NCI-H2081 treated with DMSO at 0.1 percent for 48 hours (cell line): ENCODE data around the gene PDE1A.

Source experiments
- DNase-seq: peaks from one replicate; lab custom pipeline; 2025; lab: John Stamatoyannopoulos, UW

PDE1A gene

DNA sequence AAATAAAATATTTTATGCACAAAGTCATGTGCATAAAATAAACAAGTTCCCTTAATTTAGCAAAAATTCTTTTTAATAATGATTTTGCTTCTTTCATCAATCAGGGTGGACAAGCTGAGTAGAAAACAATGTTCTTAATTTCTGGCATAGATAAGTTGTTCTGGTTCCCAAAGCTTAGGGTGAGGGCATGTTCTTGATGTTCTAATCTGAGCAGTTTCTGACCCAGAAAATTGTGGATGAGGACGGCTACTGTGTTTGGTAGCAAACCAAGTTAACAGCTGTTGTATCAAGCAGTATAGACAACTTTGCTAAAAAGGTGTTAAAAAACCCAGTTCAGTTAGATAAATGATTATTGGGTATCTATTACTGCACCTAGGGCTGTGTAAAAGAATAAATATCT, 158.9 kb downstream of the PDE1A start:
- DNase-seq: no peak

DNA sequence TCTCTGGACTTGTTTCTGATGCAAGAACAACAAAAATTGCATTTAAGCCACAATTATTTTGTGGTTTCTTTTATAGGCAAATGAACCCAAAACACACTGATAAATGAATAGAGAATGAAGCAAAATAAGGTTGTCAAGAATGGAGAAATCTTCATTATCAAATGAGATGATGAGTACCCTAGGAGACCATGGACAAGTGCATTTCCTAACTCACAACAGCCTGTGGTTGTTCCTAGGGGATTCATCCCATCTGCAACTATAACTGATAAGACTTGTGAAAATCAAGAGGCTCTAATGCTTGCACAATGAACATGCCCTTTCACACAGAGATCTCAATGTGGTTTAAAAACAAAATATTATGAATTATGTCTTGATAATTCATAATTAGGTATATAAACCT, 159.9 kb downstream of the PDE1A start:
- no peak for DNase-seq

DNA sequence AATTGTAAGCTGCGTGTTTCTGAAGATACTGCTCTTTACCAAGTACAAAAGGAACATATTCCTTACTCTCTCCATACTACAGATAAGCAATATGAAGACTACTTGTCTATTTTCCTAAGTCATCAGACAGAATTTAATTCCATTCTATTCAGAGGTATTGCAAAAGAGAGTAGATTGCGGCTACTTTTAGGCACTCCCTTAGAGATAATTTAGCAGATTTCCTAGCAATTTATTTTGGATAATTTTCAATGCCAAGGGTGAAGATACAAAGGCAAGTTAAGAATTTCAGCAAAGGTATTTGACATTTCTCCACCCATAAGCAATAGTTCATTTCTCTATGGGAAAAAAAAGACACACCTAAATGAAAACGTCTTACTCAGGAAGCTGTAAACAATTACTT, 161.1 kb downstream of the PDE1A start:
- no peak for DNase-seq

DNA sequence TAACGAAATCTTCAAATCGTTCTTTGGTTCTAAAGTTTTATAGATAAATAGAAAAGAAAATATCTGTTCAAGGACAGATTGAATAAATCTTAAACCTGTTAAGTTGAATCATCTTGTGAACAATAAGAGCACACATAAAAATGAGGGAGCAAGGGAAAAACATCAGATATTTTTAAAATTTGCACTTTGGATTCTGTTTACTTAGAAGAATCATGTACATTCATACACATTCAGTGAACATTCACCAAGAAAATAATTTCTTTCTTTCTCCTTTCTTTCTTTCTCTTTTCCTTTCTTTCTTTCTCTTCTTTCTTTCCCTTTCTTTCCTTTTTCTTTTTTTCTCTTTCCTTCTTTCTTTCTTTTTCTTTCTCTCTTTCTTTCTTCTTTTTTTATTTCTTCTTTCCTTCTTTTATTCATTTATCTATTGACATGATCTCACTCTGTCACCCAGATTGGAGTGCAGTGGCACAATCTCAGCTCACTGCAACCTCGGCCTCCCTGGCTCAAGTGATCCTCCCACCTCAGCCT, 164.9 kb downstream of the PDE1A start:
- no peak for DNase-seq

DNA sequence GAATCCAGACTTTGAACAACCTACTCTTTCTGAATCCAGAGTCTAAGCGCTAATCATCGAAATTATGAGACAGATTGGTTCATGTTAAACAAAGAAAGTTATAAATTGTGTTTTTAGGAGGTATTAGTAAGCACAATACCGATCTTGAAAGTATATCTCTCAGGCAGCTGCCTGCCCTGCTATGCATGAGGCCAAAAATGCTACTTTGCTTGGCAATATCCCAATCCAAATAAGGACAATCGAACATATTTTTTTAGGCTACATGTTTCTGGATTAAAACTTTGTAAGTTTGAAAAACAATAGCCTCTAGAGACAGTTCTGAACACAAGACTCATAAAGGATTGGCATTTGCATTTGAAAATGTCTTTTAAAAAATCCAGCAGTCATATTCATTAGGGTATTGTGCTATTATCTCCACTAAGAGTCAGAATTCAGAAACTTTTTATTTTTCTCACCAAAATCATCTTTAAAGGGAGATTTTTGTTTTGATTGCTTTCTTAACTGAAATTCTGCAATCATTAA, 167.1 kb downstream of the PDE1A start:
- no peak for DNase-seq

DNA sequence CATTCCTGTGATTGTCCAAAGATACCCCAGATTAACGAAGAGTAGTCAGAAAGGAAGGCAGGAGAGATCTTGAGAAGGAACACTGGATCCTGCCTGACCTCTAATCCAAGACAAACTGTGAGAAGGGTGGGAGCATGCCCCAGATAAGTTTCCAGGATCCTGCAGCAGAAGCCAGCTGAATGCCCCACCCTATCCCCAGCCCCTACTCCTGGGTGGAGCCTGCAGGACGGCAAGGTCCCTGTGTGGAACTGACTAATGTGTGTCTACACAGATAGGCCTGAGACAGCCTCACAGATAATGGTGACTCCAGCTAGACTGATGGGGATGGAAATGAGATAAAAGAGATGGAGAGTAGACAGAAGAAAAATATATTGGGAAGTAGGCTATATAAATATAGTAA, 174.3 kb downstream of the PDE1A start:
- DNase-seq: no peak

DNA sequence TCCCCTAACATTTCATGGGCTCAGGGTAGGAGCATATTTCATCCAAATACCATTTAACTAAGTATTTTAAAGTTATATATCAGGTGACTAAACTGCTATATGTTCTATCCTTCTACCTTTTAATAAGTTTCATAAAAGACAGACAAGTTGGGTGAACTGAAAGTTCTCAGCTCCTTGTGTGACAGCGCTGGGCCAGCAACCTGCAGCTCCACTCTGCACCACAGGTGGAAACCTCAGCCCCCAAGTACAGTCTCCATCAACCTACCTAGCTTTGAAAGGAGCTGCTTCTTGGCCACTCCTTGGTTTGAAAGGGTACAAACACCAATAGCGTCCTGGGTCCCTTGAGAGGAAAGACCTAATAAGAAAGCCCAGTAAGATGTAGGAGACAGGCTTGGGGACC, 177.9 kb downstream of the PDE1A start:
- no peak for DNase-seq

DNA sequence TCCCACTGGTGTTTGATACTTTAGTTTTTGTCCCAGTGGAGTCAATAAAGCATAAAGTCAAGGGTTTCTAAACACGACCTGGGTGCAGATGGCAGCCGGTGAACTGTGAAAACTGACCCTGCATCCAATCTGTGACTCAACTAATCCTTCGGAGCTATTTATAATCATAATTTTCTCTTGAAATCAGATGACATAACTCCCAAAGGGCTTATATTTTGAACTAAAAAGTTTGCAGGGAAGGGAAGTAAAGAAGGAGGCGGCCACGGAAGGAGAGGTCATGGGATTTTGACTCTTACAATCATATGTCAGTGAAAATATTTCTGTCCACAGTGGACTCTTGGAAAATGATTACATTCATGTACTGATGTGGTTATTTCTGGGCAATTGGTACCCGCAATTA, 178.5 kb downstream of the PDE1A start:
- no peak for DNase-seq

DNA sequence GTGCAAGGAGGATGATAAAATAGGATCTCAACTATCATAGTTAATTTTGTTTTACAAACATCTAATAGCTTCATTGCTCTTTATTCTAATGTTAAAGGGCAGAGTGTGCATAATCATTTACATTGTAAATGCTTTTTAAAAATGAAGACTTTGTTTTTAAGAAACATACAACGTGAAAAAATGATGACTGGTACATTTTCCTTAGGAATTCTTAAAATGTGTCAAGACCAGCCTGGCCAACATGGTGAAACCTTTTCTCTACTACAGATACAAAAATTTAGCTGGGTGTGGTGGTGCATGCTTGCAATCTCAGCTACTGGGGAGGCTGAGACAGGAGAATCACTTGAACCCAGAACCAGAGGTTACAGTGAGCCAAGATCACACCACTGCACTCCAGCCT, 179.0 kb downstream of the PDE1A start:
- no peak for DNase-seq

DNA sequence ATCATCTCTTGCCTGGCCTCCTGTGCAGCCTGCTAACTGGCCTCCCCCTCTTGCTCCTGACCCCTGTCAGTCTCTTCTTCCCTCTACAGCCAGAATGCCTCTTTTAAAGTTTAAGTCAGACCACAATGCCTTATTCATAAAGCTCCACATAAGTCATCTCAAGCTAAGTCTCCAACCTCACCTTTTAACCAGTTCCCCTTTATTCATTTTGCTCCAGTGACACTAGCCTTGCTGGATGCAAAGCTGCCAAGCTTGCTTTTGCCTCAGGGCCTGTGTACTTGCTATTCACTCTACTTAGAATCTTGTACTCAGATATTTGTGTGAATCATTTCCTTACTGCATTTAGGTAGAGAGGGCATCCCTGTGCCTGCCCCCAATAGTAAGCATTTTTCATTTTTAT, 180.9 kb downstream of the PDE1A start:
- DNase-seq: no peak

DNA sequence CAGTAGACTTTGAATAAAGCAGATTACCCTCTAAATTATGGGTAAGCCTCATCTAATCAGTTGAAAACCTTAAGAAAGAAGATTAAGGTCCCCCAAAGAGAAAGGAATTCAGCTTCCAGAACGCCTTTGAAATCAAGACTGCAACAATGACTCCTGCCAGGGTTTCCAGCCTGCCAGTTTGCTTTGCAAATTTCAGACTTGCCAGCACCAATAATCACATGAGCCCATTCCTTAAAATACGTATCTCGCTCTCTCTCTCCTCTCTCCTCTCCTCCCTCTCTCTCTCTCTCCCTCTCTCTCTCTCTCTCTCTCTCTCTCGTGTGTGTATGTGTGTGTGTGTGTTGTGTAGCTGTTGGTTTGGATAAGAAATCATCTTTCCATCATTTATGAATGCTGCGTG, 184.2 kb downstream of the PDE1A start:
- no peak for DNase-seq

DNA sequence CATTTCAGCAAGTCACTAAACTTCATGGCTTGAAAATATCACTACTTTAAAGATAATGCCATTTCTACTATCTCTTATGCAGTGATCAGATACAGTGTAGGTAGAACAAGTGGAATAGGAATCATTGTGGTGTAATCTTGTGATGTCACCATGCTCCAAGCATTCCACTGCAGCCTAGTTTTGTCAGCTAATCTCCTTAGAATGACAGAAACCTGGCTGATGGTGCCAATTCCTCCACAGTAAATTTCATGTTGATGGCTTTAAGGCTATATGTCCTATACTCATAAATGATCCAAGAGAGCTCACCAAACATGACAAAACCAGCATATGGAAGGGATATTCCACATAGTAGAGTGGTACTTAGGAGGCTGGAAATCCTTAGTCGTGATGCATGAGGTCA, 184.9 kb downstream of the PDE1A start:
- no peak for DNase-seq

DNA sequence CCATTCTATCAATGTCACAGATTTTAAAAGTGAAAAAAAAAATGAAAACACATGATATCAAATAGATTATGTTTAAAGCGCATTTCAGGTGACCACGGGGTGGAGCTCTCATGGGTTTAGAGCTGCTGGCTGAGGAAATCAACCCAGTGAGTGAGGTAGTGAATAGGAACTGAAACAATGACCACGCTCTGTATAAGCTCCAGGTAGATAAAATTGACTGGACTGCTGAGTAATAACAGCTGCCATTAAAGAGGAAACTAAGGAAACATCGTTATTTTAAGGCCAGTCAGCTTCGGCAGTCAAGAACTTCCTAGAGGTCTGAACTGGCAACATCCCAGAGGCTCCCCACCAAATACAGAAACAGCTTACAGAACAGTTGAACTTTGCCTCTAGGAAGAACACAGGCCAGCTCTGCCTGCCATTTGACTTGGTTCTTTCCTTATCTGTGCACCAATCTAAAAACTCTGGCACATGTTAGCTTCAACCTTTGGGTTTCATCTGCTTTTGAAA, 185.9 kb downstream of the PDE1A start:
- DNase-seq: no peak

DNA sequence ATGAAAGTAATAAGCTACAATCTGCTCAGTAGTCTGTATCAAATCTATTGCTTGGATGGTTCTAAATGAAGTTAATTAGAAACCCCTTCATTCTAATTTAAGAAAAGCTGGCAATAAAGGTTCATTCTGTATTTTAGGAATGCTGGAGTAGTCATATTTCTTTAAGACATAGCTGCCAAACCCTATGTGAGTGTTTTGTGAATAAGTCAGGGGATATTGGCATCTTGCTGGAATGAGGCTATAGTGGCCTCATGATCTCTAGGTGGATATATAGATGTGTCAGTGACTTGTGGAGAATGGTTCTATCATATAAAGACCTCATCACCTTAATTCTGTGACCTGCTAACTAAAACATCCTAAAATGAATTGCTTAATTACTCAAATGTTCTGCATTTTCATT, 196.3 kb downstream of the PDE1A start:
- DNase-seq: no peak

DNA sequence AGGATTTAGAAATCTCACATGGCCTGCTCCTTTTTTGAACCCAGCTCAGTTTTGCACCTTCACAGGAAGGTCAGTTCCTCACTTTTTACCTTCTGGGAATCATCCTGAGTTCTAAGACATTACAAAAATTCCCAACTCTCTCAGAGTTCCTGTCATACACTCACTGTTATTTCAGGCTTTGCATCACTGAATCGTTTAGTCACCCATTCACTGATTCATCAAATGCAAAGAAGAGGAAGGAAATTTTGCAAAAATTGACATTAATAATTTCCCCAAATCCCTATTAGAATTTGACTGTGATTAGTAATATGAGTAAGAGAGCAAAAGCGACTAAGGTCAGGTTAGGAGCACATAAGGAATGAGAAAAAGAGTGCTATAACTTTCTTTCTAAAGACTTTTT, 197.5 kb downstream of the PDE1A start:
- no peak for DNase-seq

DNA sequence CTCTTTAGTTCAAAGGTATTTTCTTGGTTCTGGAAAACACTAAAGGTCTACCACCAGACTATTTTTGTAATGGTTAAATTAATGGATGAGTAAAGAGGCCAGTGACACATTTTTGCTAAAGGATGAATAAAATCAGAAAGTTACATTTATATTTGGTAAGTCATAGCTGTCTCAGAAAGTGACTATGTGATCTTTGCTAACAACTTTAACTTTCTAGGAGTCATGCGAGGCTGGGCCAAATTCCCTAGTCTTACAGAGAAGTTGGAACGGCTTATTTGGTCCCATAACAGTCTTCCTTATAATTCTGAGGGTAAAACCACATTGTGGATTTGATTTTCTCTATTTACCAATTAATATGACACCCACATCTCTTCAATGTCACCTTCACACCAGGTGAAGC, 198.1 kb downstream of the PDE1A start:
- no peak for DNase-seq

DNA sequence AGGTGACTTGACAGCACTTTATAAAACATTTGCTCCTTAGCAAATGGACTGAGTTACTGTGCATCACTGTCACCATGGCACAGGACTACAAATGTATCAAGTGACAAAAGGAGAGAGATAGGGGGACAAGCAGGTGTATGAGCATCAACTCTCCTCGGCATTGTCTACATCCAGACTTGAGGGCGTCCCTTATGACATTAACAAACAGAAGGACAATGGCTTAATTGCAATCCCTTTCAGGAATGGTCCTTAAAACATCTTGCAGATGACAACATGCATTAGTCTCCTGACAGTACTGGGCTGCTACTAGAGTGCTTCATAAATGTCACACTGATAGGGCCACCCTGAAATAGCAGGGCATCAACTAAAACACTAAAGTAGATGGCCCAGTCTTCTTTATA, 198.8 kb downstream of the PDE1A start:
- DNase-seq: no peak

DNA sequence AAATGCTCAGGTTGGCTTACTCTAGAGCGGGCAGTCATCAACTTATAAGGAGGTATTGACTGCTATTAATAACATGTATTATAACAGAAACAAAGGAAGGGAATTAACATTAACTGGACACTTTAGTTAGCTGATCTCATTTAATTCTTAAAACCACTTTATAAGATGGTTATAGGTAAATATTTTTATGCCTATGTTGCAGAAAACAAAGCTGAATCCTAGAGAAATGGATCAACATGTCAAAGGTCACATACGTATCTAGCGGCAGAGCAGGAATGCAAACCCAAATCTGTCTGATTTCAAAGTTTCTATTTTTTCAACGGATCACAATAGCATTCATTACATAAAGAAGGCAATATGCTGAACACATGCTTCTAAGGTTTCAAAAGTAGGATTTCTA, 200.0 kb downstream of the PDE1A start:
- DNase-seq: no peak

DNA sequence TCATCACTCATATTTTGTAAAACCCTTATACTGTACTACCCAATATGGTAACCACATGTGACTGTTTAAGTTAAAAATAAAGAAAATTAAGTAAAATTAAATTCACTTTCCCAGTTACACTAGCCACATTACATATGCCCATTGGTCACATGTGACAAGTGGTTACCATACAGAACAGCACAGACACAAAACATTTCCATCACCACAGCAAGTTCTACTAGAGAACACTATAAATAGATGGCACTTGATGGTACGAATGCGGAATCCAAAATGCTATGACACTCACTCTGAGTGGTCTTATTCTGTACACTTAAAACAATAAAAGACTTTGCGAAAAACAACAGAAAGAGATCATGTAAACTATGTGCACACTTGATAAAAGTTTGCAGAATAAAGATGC, 202.2 kb downstream of the PDE1A start:
- DNase-seq: no peak

DNA sequence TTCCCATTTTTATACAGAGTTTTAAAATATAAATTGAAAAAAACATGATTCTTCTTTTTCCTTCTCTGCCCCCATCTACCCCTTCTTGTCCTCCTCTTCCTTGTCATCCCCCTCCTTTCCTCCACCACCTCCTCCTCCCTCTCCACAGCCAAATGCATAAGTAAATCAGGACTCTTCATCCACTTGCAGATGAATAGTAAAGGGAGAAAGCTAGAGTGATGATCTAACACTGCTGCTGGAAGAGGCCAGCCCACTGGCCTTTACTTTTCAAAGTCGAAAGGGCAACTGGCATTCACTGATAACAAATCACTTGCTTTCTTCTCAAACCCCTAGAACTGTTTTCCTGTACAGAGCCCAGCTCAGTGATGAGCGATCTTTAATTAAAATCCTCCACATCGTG, 205.8 kb downstream of the PDE1A start:
- DNase-seq: no peak

DNA sequence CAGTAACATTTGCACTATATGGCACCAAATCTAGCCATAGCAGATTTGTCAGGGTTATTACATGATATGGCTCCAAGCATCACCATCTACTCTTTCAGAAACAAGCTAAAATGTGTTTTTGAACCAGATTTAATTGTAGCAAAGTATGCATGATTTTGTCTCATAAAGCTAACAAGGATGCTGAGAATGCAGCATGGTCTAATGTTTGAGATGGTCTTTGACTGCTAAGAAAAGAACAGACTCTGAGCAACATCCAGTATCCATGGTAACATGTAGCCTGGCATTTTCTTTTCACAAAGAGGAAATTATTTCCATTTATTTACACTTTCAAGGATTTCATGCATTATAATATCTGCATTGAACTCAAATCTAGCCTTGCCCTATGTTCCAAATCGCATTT, 206.5 kb downstream of the PDE1A start:
- no peak for DNase-seq

DNA sequence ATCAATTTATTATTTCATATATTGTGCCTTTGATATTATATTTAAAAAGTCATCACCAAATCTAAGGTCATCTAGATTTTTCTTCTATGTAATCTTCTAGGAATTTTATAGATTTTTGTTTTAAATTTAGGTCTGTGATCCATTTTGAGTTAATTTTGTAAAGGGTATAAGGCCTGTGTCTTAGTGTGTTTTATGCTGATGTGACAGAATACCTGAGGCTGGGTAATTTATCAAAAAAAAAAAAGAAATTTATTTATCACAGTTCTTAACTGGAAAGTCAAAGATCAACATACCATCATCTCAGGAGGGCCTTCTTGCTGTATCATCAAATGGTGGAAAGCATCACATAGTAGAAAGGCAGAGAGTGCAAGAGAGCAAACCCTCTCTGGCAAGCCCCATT, 216.2 kb downstream of the PDE1A start:
- no peak for DNase-seq

DNA sequence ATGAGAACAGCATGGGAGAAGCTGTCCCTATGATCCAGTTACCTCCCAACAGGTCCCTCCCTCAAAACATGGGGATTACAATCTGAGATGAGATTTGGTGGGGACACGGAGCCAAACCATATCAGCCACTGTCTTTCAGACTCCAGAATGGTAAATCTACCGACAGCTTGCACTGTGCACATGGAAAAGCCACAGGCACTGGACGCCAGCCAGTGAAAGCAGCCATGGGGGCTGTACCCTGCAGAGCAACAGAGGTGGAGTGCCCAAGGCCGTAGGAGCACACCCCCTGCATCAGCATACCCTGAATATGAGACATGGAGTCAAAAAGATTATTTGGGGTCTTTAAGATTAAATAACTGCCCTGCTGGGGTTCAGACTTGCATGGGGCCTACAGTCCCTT, 218.4 kb downstream of the PDE1A start:
- DNase-seq: no peak

DNA sequence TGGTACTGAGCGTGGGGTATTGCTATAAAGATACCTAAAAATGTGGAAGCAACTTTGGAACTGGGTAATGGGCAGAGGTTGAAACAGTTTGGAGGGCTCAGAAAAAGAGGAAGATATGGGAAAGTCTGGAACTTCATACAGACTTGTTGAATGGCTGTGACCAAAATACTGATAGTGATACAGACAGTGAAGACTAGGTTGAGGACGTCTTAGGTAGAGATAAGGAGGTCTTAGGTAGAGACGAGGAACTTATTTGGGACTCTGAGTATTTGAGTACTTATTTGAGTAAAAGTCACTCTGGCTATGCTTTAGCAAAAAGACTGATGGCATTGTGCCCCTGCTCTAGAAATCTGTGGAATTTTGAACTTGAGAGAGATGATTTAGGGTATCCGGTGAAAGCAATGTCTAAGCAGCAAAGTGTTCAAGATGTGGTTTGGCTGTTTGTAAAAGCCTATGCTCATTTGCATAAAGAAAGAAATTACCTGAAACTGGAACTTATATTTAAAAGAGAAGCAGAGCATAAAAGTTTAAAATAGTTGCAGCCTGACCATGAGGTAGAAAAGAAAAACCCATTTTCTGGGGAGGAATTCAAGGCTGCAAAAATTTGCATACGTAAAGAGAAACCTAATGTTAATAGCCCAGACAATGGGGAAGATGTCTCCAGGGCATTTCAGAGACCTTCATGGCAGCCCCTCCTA, 219.6 kb downstream of the PDE1A start:
- DNase-seq: no peak
